GM04504 (cell line): ENCODE data around the gene IFI27L2.

Experiments used
- DNase-seq: peaks from one replicate; pipeline ENCODE4 v3.0.0-alpha.2; 2012; ENCODE audit warnings: low read depth

The IFI27L2 gene

DNA sequence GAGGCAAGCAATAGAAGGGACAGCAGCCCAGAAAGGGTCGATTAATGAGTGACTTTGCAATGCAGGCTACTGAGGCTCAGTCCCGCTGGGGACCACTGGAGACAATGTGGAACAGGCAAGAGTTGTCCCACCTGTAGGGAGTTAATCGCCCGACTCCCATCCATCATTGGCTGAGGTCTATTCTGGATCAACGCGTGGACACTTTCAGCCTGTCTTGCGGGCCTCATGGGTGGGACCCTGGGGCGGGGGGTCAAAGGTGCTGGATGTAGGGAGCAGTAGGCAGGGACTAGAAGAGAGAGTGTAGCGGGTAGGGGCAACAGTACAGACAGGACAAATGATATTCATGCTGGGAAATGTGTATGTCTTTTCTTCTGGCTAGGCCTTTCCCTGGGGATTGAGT lies 6.1 kb downstream of the IFI27L2 start:
- no peak for DNase-seq

DNA sequence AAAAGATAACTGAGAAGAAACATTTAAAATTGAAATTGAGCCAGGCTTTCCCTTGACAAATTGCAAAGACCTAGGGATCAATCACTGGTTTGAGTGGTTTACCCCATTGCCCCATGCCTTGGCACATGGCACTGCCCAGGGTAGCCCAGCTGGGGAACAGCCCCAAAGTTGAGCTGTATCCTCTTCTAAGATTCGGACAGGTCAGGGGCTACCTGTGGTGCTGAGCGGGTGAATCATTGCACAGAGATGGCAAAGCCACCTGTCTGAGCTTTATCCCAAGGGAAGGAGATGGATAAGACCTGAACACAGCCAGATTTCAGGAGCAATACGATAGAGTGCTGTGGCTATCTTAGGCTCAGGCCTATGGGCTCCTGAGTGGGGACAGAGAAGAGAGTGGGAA lies 7.0 kb downstream of the IFI27L2 start:
- DNase-seq, result no peak

DNA sequence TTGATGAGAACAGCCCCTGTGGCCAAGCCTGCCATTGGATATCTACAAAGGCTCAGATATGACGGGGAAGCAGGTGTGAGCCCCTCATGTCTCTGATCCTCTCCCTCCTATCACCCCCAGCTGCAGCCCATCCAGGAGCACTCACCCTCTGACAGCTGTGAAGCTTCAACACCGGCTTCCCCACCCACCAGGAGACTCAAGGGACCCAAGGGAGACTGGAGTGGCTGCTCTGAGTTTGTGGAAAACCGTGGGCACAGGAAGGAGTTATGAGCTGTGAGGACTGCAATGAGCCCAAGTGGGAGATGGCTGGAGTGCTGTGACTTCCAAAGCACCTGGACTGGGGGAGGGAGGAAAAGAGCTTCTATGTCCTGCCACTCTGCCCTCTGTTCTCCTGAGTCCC lies 7.9 kb downstream of the IFI27L2 start:
- DNase-seq, result no peak

DNA sequence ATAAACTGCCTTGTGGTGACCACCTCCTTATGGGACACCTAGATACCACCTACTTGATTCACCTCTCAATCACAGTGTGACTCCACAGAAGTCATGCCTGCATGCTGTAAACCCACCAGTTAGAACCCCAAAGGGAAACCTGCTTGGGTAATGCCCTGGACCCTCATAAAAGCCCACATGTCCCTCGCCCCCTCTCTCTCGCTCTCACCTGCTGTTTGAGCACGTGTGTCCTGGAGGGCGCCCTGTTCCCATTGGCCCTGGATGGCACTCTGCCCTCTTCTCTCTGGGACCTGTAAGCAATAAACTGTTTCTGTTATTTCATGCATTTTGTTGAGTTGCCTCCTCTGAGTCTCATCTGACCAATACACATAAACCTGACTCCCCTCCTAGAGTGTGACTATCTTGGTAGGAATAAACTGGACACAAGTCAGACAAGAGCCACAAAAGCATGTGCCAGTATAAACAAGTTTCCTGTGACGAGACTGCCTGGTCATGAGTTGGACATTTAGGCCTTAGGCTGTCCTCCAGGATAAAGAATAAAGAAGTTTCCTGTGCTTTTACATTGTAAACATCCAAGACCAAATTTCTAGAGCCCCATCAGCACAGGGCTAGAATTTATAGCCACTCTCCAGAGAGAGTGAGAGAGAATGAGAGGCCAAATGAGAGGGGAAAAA lies 8.6 kb downstream of the IFI27L2 start:
- DNase-seq, result peak; percentile 33

DNA sequence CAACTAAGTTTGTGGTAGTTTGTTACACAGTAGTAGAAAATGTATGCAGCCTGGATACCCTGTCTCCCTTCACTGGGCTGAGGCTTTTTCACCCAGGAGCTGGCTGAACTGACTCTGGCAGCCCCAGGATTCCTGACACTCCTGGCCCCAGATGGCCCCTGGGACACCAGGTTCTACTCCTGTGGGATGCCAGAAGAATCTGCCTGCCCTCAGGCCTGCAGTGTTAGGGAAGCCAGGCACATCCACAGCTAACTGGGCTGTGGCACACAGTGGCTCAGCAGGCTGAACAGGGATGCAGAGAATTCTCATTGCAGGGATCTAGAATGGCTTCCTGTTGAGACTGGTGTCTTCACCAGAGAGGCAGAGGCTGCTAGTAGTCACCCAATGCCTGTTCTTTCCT lies 10.3 kb downstream of the IFI27L2 start:
- no peak for DNase-seq

DNA sequence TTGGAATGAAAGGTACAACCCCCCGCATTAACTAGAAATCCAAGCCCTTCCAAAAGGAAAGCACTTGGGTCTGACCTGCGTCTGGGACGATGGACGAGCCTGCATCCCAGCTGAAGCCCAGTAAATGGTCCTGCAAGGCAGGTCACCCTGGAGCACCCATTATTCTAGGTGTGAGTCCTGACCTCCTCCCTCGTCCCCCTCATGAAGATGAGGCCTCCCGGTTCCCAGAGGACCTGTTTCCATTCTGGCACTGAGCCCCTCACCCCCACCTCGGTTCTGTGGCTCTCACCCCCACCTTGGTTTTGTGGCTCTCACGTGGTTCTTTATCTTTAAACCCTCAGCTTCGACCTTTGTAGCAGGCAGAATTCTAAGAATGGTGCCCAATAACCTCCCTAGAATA lies 11.5 kb downstream of the IFI27L2 start:
- no peak for DNase-seq

DNA sequence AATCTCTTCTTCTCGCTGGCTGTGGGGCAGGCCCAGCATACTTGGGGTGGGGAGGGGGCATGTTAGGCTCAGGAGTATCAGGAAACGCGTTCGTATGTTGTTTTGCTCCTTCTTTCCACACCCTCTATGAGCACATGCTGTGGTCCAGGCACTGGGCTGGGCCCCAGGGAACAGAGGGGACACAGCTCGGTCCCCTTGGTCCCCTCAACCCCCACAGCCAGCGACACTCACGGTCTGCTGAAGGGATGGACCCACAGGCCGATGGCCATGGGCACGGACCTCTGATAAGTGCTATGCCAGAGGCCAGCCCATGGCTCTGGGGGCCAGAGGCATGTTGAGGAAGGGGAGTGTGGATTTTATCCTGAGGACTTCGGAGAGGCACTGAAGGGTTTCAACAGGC lies 12.7 kb downstream of the IFI27L2 start:
- no peak for DNase-seq

DNA sequence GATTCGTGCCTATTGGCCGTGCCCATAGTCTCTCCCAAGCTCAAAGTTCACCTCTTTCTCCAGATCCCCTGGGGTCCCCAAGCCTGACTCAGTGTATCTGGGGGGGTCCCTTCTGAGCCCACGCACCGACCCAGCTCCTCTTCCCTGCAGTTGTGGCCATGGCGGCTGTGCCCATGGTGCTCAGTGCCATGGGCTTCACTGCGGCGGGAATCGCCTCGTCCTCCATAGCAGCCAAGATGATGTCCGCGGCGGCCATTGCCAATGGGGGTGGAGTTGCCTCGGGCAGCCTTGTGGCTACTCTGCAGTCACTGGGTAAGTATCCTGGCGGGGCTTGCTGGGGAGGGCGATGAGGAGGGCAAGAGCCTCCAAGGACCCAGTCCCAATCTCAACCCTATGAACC lies 13.8 kb downstream of the IFI27L2 start:
- DNase-seq, result no peak

DNA sequence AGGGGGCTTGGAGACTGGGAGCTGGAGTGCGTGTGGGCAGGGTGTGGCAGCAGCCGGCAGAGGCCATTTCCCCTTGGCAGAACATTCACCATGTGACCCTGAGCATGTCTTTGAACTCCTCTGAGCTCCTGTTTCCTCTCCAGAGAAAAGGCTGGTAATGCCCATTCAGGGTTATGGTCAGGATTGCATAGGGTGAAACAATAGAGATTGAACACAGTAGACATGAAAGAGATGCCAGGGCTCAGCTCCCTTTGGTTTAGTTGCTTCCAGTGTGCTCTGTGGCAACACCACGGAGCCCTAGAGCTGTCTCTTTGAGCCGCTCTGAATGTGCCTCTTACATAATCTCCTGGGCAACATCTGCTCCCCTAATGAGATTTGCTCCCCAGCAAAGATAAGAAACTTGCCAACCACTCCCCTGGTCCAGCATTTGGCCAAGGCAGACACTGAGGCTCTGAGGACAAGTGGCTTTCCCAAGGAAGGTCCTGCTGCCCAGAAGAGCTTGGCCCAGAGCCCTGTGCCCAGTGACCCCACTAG lies 14.3 kb downstream of the IFI27L2 start:
- DNase-seq, result no peak

DNA sequence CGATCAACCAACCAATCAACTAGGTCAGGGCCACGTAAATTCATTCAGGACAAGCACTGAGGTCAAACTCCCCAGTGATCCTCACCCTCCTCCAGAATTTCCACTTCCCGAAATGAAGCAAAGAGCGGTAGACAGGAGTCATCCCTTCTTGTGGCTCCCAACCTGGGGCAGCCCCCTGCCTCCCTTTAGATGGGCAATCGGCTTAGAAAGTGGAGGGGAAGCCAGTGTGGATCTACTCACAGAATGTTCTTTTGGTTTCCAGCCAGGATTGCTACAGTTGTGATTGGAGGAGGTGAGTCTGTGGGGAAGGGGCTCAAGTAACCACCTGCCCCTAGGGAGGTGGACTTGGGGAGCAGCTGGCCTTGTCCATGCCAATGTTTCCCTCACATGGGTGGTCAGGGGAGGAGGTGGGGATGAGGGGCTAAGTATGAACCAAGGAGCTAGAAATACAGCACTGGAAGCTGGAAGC lies 14.8 kb downstream of the IFI27L2 start:
- no peak for DNase-seq

DNA sequence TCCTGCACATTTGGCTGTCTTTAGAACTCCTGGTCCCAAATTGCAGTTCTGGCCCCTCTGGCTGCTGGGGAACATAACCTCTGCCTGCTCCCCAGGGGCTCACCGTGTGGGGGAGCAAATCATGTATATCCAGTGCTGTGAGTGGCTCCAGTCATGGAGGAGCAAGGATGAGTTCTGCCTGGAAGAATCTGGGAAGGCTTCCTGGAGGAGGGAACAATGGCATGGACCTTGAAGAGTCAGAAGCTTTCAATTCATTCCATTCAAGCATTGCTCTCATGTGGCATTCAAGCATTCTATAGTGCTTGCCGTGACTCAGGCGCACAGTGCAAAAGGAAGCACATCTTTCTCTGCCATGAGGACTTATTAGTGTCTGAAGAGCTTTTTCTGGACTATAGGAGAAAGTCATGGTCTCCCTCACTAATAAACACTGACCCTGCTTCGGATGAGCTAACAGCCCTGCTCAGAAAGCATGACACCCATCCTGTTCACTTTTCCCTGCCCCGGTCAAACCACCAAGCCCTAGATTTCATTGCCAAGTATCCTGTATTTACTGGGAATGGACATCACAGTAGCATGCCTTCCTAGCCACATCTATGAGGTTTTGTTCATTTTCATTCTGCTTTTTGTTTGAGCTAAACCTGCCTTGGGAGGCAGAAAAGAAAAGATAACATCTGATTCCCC lies 15.4 kb downstream of the IFI27L2 start:
- DNase-seq, result no peak

DNA sequence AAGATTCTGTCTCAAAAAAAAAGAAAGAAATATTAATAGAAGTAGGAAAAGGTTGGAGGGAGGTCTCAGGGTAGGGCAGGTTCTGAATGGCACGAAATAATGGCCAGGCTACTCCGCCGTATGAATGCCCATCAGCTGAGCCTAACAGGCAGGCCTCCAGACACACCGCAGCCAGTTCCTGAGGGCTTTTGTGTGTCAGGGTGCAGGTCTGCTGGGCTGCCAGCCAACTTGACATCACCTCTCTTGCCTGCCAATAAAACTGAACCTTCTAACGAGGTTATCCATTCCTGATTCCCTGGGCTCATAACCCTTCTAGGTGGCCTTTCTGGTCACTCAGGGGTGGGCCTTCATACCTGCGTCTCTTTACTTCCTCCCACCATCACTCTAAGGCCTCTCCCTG lies 15.9 kb downstream of the IFI27L2 start:
- no peak for DNase-seq

DNA sequence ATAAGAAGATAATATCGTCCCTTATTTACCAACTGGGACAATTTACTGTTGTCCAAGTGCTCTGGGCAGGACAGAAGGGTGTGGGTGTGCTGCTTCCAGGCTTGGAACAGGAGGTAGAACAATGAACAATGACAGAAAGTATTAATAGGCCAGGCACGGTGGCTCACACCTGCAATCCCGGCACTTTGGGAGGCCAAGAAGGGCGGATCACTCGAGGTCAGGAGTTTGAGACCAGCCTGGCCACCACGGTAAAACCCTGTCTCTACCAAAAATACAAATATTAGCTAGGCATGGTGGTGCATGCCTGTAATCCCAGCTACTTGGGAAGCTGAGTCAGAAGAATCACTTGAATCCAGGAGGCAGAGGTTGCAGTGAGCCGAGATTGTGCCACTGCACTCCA lies 16.3 kb downstream of the IFI27L2 start:
- no peak for DNase-seq

DNA sequence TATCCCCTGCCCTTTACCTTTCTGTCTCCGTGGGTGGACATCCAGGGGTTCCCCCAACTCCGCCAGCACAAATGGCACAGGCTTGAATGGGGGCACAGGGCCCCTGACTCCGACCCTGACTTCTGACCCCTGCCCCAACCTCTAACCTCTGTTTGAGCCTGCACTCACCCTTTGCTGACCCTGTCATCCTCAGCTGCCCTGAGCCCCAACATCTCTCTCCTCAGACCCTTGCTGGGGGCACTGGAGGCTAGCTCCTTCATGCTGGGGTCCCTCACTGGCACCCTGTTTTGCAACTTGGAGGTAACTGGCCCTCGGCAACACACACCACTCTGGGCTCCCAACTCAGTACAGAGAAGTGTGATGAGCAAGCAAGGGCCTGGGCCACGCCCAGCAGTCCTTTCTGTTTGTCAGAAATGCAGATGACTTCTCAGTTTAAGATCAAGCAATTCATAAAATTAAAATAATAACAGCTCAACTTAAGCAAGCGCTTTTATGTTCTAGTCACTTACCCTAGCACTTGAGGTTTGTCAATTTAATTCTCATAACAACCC lies 16.8 kb downstream of the IFI27L2 start:
- DNase-seq, result no peak

DNA sequence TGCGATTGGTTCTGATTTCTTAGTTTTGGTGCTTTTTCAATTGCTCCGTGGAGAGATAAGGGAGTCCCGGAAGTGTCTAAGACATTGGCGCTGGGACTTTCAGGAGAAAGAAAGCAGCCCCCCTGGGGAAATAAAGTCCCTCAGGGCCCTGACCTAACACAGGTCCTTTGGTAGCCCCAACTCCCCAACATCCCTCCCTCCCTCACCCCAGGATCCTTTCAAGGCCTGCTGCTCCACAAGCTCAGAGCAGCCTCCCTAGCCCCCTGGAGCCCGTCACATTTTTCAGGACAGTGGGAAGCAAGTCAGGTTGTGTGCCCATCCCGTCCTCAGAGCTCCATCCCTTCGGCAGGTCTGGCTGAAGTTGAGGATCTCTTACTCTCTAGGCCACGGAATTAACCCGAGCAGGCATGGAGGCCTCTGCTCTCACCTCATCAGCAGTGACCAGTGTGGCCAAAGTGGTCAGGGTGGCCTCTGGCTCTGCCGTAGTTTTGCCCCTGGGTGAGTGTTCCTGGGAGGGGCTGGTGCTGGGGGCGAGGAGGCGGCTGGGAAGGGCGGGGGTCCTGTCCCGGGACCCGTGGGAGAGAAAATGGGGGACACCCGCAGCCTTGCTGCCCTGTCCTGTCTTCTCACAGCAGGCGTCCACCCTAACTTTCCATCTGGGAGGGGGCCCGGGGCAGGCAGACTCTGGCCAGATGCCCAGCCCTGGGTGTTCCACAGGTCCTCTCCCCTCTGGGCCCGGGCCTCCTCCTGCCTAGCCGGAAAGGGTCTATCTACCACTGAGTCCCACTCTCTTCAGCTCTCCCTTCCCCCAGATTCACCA lies 17.9 kb downstream of the IFI27L2 start:
- no peak for DNase-seq

DNA sequence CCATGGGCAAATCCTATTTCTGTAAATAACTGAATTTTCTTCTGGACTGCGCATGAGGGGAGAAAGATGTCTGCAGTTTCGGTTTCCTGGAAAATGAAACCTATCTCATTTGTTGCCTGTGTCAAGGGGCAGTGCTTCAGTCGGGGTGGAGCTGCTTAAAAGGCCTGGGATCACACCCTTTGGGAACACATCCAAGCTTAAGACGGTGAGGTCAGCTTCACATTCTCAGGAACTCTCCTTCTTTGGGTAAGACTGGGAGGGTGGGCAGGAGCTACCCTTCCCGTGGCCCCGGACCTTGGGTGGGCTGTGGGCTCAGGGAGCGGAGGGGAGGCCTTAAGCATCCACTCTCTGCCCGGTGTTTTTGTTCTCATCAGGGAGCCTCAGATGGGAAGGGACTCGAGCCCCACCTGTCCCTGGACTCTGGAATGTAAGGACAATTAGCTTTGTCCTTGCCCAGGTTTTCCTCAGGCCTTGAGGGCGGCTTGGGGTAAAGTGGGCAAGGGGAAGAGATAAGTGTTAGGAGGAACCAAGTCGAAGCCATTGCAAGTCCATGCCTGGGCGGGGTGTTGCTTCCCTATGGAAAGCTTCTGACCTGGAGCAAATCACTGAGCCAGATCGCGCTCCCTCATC lies 18.7 kb downstream of the IFI27L2 start, which contains the start of gene IFI27:
TSS of gene IFI27 (plus strand) at position 185 of the 630 bp plus-strand sequence.
- no peak for DNase-seq

DNA sequence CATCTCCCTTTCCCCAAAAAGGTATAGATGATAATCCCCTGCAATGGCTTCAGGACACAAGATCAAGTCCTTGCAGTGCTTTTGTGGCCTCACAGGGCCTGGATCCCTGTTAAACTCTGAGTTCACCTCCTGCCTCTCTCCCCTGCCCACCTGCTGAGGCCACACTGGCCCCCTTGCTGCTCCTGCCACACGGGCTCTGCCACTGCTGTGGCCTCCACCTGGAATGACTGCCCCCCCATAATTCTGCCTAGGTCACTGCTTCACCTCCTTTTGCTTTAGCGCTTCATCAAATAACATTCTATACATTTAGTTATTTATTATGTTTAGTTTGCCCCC lies 19.5 kb downstream of the IFI27L2 start:
- no peak for DNase-seq

DNA sequence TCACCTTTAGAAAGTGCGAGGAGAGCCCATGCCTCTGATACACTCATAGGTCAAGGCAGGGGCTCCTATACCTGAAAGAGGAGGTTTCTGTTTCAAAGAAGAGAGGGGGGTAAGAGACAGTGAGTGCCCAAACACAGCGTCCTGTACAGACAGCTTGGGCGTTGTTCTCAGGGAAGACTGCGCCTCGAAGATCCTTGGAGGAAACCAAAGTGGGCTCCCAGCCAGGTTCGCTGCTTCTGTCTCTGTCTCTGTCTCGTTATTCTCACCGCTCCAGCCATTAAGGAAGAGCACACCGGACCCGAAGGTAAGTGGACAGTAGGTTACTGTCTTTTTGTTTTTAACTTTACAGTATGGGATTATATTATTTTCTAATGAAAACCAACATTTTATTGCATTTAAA lies 24.7 kb downstream of the IFI27L2 start:
- no peak for DNase-seq

DNA sequence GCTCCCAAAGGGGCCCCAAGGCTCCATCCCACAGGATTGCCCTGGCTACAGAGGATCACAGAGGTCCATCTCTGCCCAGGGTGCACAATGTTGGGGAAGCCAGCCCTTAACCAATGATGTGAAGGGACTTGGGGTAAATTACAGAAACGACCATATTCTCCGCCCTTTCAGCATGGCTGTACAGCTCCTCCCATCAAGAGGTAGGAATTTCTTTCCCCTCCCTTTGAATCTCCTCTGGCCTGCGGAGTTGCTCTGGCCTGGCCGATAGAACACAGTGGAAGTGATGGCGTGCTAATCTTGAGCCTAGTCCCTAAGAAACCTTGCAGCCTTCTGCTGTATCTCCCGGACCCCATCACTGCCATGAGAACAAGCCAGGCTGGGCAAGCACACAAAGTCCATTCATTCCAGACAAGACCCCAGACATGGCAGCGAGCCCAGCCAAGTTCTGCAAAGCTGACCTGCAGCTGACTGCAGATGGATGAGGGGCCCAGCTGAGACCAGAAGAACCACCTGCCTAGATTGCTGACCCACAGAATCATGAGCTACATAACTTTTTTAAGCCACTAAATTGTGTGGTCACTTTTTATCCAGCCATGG lies 25.8 kb downstream of the IFI27L2 start:
- DNase-seq, result no peak

DNA sequence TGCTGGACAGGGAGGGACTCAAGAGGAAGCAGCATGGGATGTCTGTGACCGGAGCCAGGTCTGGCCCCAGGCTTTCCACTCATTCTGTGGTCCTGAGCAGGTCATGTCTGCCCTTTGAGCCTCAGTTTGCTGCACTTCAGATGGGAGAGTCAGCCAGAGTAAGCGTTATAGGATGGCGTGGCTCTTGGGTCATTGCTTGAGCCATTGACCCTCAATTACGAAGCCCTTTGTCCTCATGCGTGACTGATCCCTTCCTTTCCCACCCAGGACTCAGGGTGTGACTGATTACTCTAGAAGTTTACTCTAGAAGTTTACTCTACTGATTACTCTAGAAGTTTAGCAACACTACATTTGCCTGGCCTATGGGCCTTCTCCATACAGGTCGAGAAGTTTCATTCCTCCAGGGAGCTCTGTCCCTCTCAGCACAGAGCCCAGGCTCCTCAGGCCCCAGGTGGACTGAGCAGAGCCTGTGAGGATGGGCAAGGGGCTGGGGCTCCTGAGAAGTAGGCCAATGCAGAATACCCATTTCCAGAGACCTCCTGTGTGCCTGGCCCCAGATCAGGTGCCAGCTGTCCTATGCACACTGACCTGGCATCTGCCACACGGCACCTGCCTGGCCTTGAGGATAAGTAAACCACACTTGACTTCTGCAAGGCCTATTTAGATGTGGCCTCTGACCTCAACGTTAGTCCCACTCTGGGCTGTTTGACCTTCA lies 26.5 kb downstream of the IFI27L2 start:
- DNase-seq, result no peak

DNA sequence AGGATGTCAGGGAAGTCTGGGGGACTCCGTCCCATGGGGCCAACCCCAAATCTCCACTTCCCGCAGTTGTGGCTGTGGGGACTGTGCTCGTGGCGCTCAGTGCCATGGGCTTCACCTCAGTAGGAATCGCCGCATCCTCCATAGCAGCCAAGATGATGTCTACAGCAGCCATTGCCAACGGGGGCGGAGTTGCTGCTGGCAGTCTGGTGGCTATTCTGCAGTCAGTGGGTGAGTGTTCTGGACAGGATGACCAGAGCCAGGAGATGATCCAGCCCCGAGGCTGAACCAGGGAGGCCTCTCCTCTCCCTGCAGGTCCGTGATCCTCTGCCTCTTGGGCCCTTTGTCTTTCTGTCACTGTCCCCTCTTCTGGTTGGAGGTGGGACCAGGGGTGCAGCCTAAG lies 27.7 kb downstream of the IFI27L2 start:
- no peak for DNase-seq
